ENCODE results near the gene POLG2.

POLG2 gene

DNA sequence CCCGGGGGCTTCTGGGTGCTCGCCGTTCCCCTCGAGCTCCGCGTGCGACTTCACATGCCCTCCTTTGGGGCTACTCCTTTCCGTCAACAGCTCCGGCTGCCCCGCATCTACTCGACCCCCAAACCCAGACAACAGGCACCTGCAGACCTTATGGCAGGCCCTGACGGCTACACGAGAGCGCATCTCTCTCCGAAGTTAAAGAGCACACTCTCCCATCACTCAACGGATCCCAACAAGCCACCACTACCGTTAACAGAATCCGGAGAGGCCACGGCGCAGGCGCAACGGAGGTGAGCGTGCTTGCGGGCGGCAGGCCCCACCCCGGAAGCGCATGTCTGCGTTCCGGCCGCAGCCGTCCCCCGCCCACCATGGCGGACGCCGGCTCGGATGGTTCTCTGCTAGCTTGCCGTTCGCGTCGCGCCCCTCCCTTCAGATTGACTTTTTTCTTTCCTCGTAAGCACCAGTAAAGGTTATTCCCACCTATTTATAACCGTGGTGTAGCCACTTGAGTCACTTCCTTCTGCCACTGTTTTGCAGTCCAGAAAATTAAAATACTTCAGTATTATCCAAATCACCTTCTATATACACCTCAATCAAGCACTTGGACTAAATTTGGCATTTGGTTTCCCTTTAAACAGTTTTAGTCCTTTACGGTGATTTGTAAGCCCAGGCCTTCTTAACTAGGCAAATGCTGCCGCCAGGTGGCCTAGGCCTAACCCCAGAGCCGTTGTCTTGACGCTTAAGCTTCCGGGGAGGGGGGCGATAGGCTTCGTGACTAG is at the start of gene POLG2:
Gene POLG2, minus strand, starts transcription at position 269 of the 779 bp plus-strand sequence. Its CDS starts 86 bp downstream, at position 183.
- Histone ChIP-seq H3K36me3 (ENCODE audit: control insufficient read depth, insufficient read depth, low read length, severe bottlenecking) (peaks cover 51% of the 10 kb centered on the region), H3K9me3 (ENCODE audit: control insufficient read depth, low read length) (no peaks in the 10 kb centered on the region)

DNA sequence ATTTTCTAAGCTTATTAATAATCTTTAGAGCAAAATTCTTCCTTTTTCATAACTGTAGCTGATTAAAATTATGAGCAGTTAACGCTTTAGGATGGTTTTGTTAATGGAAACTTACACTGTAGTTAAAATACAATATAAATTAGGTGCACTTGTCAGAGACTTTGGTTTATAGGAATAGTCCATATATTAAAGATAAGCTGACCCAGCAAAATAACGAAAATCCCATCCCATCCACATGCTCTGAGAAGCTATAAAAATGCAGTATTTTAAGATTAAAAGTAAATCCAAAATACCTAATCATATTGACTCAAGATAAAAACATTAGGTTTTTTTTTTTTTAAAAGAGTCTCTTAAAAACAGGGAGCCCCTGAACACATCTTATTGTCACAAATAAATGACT is 47.9 kb upstream of the POLG2 start:
- Histone ChIP-seq H3K4me1 (ENCODE audit: control insufficient read depth, insufficient read depth, low read length) (no peaks in the 10 kb centered on the region), H3K9me3 (ENCODE audit: control insufficient read depth, low read length) (no peaks in the 10 kb centered on the region), H3K4me3 (ENCODE audit: low read length) (no peak overlapping the region), H3K27me3 (replicated peaks; ENCODE audit: control insufficient read depth, insufficient read depth, low read length) (no peaks in the 10 kb centered on the region), H3K9ac (ENCODE audit: low read length) (no peak overlapping the region), H3K36me3 (ENCODE audit: control insufficient read depth, insufficient read depth, low read length, severe bottlenecking) (peaks cover 57% of the 10 kb centered on the region)
- DNase-seq (ENCODE audit: low read depth): no peak

More for the DNA sequence above, at the start of gene POLG2:
- DNase-seq (ENCODE audit: low read depth): peak; percentile 97
- peak within 1 kb of the TSS; percentile 93 for H3K4me3 ChIP-seq (ENCODE audit: low read length)
- no peaks in the 10 kb centered on the region for H3K27me3 ChIP-seq (replicated peaks; ENCODE audit: control insufficient read depth, insufficient read depth, low read length)
- peaks cover 64% of the 10 kb centered on the region for H3K4me1 ChIP-seq (ENCODE audit: control insufficient read depth, insufficient read depth, low read length)
- peak within 1 kb of the TSS; percentile 93 for H3K9ac ChIP-seq (ENCODE audit: low read length)

DNA sequence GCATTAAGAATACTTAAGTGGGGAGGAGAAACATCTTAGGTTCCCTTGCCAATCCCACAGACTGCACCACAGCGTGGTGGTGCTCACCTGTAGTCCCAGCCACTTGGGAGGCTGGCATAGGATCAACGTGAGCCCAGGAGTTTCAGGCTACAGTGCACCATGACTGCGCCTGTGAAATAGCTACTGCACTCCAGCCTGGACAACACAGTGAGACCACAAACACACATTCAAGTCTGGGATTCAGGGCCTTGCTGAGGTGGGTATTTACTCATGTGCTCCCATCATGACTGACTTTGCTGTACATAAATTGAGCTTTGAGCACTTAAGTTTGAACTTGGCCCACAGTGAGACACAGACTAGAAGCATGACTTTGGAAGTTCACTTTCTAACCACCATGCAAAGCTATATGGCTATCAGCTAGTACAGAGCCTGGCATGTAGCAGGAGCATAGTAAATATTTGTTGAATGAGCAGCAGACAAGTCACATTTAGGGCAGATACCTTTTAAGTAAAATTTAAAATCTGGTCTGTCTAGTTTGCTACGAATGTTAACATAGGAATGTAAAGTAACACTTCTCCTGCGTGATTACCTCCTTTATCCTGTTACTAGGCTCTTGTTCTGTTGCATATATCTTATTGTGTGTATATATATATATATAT is 43.4 kb upstream of the POLG2 start:
- Histone ChIP-seq H3K36me3 (ENCODE audit: control insufficient read depth, insufficient read depth, low read length, severe bottlenecking) (peaks cover 66% of the 10 kb centered on the region), H3K9me3 (ENCODE audit: control insufficient read depth, low read length) (no peaks in the 10 kb centered on the region), H3K27me3 (replicated peaks; ENCODE audit: control insufficient read depth, insufficient read depth, low read length) (no peaks in the 10 kb centered on the region), H3K4me1 (ENCODE audit: control insufficient read depth, insufficient read depth, low read length) (peaks cover 6% of the 10 kb centered on the region), H3K4me3 (ENCODE audit: low read length) (no peak overlapping the region), H3K9ac (ENCODE audit: low read length) (no peak overlapping the region)
- DNase-seq (ENCODE audit: low read depth): no peak

DNA sequence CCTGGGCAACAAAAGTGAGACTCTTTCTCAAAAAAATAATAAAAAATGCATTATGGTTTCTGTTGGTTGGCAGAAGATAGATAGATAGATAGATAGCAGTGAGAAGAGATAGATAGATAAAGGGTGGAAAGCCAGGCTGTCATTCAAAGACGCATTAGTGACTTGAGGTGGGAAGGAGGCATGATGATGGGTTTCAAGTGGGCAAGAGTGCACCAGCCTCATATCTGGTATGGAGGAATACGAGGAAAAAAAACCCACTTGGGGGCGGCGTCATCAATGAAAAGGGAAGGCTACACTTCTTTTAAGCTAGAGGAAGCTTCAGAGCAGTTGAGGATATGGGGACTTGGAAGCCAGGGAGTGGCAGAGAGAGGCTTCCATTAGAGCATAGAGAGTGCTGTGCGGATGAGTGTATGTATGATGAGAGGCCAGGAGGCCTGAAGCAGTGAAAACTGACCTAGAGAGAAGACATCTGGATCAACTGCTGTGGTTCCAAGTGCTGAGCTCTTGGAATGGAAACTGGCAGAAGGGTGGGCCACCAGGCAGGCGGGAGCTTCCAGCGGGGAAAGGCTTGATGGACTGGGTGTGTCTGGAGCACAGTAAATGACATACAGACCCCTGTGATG is 41.8 kb upstream of the POLG2 start:
- no peak overlapping the region for H3K9ac ChIP-seq (ENCODE audit: low read length)
- no peaks in the 10 kb centered on the region for H3K27me3 ChIP-seq (replicated peaks; ENCODE audit: control insufficient read depth, insufficient read depth, low read length)
- H3K4me1 ChIP-seq (ENCODE audit: control insufficient read depth, insufficient read depth, low read length): peaks cover 6% of the 10 kb centered on the region
- H3K9me3 ChIP-seq (ENCODE audit: control insufficient read depth, low read length): no peaks in the 10 kb centered on the region
- DNase-seq (ENCODE audit: low read depth): no peak
- no peak overlapping the region for H3K4me3 ChIP-seq (ENCODE audit: low read length)
- peaks cover 69% of the 10 kb centered on the region for H3K36me3 ChIP-seq (ENCODE audit: control insufficient read depth, insufficient read depth, low read length, severe bottlenecking)

DNA sequence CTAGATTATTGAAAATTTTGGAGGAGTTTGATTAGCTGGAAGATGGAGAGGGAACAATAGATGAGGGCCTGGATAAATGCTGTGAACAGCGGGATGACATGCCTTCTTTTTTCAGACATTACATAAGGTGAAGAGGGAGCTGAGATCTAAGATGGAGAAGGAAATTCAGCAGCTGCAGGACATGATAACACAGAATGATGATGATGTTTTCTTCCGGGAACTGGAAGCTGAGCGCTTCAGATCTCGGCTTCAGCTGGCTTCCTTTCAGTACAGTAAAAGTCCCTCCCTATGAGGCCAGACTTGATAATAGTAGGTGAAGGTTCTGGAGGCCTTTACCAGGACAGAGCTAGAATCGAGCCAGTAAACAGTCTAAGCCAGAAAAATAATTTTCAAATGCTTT is 40.6 kb upstream of the POLG2 start:
- peaks cover 81% of the 10 kb centered on the region for H3K36me3 ChIP-seq (ENCODE audit: control insufficient read depth, insufficient read depth, low read length, severe bottlenecking)
- no peaks in the 10 kb centered on the region for H3K9me3 ChIP-seq (ENCODE audit: control insufficient read depth, low read length)
- peaks cover 6% of the 10 kb centered on the region for H3K4me1 ChIP-seq (ENCODE audit: control insufficient read depth, insufficient read depth, low read length)
- no peaks in the 10 kb centered on the region for H3K27me3 ChIP-seq (replicated peaks; ENCODE audit: control insufficient read depth, insufficient read depth, low read length)
- DNase-seq (ENCODE audit: low read depth): no peak
- no peak overlapping the region for H3K4me3 ChIP-seq (ENCODE audit: low read length)
- H3K9ac ChIP-seq (ENCODE audit: low read length): no peak overlapping the region

DNA sequence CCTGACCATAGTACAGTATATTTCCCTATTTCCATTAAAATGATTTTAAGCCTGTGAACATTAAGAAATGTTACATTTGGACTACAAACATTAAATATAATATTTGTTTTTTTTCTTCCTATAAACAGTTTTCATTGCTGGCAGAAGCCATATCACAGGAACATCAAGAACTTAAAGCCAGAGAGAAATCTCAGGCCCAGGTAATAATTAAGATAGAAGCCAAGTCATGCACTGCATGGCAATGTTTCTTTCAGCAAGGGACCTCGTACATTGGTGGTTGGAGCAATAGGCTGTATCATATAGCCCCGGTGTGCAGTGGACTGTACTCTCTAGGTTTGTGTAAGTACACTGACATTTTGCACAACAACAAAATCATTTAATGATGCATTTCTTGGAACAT is 40.1 kb upstream of the POLG2 start:
- no peak overlapping the region for H3K4me3 ChIP-seq (ENCODE audit: low read length)
- H3K9ac ChIP-seq (ENCODE audit: low read length): no peak overlapping the region
- H3K27me3 ChIP-seq (replicated peaks; ENCODE audit: control insufficient read depth, insufficient read depth, low read length): no peaks in the 10 kb centered on the region
- H3K4me1 ChIP-seq (ENCODE audit: control insufficient read depth, insufficient read depth, low read length): peaks cover 11% of the 10 kb centered on the region
- no peak for DNase-seq (ENCODE audit: low read depth)
- H3K9me3 ChIP-seq (ENCODE audit: control insufficient read depth, low read length): no peaks in the 10 kb centered on the region
- H3K36me3 ChIP-seq (ENCODE audit: control insufficient read depth, insufficient read depth, low read length, severe bottlenecking): peaks cover 83% of the 10 kb centered on the region

DNA sequence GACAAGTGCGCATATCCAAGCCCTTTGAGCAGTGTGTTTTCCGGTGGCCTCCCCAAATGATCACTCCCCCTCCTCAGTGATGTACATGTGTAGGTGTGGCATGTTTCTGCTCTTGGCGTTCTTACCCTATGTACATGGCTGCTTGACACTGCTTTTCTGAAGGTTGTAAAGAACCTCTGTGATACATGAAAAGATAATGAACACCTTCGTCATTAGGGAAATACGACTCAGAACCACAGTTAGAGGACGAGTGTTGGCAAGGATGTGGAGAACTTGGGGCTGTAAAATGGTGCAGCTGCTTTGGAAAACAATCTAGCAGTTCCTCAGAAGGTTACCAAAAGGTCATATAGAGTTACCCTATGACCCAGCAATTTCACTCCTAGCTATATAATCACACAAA is 38.5 kb upstream of the POLG2 start:
- peaks cover 23% of the 10 kb centered on the region for H3K4me1 ChIP-seq (ENCODE audit: control insufficient read depth, insufficient read depth, low read length)
- H3K9me3 ChIP-seq (ENCODE audit: control insufficient read depth, low read length): no peaks in the 10 kb centered on the region
- H3K27me3 ChIP-seq (replicated peaks; ENCODE audit: control insufficient read depth, insufficient read depth, low read length): no peaks in the 10 kb centered on the region
- no peak overlapping the region for H3K9ac ChIP-seq (ENCODE audit: low read length)
- no peak for DNase-seq (ENCODE audit: low read depth)
- H3K4me3 ChIP-seq (ENCODE audit: low read length): no peak overlapping the region
- peaks cover 91% of the 10 kb centered on the region for H3K36me3 ChIP-seq (ENCODE audit: control insufficient read depth, insufficient read depth, low read length, severe bottlenecking)

DNA sequence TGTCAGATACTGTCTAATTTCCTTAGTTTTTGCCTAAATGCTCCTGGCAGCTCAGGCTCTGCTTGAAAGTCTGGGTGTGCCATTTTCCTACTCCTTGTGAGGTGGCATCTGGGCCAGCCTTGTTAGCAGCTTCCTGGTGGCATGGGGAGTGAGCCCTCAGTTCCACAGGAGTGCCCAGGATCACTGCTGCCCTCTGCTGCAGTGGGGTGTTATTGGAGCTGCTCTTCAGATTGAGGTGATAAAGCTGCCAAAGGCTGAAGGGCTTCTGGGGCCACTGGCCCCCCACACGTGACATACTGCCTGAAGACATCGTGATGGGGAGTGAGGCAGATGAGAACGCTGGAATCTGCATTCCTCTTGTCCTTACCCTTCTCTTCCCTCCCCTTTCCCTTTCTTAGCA is 37.3 kb upstream of the POLG2 start:
- DNase-seq (ENCODE audit: low read depth): no peak
- Histone ChIP-seq H3K36me3 (ENCODE audit: control insufficient read depth, insufficient read depth, low read length, severe bottlenecking) (peaks cover 97% of the 10 kb centered on the region), H3K27me3 (replicated peaks; ENCODE audit: control insufficient read depth, insufficient read depth, low read length) (no peaks in the 10 kb centered on the region), H3K4me1 (ENCODE audit: control insufficient read depth, insufficient read depth, low read length) (peaks cover 23% of the 10 kb centered on the region), H3K9ac (ENCODE audit: low read length) (no peak overlapping the region), H3K9me3 (ENCODE audit: control insufficient read depth, low read length) (no peaks in the 10 kb centered on the region), H3K4me3 (ENCODE audit: low read length) (no peak overlapping the region)

DNA sequence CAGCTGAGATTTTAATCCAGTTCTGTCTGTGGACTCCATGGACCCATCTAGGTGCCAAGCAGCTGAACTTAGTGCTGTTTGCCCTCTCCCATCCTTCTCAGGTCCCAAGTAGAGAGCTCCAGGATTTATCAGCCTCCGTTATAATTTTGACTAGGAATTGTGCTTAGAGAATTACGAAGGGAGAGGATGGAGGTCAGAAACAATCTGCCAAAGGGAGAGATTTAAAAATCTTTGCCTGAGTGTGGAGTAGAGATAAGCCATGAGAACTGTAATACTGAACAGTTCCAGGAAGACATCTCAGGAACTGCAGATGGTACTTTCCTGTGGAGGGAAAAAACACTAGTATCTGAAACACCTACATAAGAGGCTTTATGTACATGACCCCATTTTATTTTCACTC is 36.9 kb upstream of the POLG2 start:
- Histone ChIP-seq H3K27me3 (replicated peaks; ENCODE audit: control insufficient read depth, insufficient read depth, low read length) (no peaks in the 10 kb centered on the region), H3K36me3 (ENCODE audit: control insufficient read depth, insufficient read depth, low read length, severe bottlenecking) (peaks cover 97% of the 10 kb centered on the region), H3K4me1 (ENCODE audit: control insufficient read depth, insufficient read depth, low read length) (peaks cover 23% of the 10 kb centered on the region), H3K9ac (ENCODE audit: low read length) (no peak overlapping the region), H3K4me3 (ENCODE audit: low read length) (no peak overlapping the region), H3K9me3 (ENCODE audit: control insufficient read depth, low read length) (no peaks in the 10 kb centered on the region)
- no peak for DNase-seq (ENCODE audit: low read depth)

DNA sequence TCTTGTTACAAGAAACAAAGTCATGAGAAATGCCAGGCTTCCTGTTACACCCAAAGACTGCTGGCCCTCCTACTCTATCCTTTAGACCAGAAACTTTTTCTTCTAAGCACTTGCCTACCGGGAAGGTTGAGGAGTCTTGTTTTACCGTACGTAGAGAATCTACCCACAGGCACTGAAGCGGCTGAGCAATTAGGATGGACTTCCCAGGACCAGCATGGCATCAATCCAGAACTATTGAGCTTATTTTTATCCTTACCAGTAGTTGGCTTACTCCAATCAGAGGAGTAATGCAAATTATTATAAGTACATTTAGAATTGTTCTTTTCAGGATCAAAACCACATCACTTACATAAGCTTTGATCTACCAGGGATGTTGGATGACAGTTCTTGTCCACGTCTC is 35.6 kb upstream of the POLG2 start:
- Histone ChIP-seq H3K27me3 (replicated peaks; ENCODE audit: control insufficient read depth, insufficient read depth, low read length) (no peaks in the 10 kb centered on the region), H3K9me3 (ENCODE audit: control insufficient read depth, low read length) (no peaks in the 10 kb centered on the region), H3K4me3 (ENCODE audit: low read length) (no peak overlapping the region), H3K4me1 (ENCODE audit: control insufficient read depth, insufficient read depth, low read length) (peaks cover 17% of the 10 kb centered on the region), H3K9ac (ENCODE audit: low read length) (no peak overlapping the region), H3K36me3 (ENCODE audit: control insufficient read depth, insufficient read depth, low read length, severe bottlenecking) (peaks cover 98% of the 10 kb centered on the region)
- DNase-seq (ENCODE audit: low read depth): no peak

DNA sequence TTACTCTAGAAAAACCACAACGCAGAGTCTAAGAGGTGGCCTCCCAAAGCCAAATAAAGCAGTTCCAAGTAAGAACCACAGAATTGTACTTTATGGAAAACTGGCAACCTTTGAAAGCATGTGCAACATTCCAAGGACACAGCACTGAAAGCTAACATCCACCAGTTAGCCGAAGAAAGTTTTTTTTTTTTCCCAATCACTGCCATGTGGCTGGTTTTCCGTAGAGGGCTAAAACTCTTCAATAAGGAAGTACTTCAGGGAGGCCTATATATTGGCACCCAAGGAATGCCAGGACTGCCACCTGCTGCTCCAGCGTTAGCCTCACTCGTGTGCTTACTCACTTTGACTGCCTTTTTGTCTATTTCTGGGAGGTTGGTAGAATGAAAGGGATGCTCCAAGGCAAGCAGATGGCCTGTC is 35.1 kb upstream of the POLG2 start:
- H3K9me3 ChIP-seq (ENCODE audit: control insufficient read depth, low read length): no peaks in the 10 kb centered on the region
- H3K4me3 ChIP-seq (ENCODE audit: low read length): no peak overlapping the region
- DNase-seq (ENCODE audit: low read depth): peak; percentile 20
- no peak overlapping the region for H3K9ac ChIP-seq (ENCODE audit: low read length)
- peaks cover 98% of the 10 kb centered on the region for H3K36me3 ChIP-seq (ENCODE audit: control insufficient read depth, insufficient read depth, low read length, severe bottlenecking)
- peaks cover 17% of the 10 kb centered on the region for H3K4me1 ChIP-seq (ENCODE audit: control insufficient read depth, insufficient read depth, low read length)
- no peaks in the 10 kb centered on the region for H3K27me3 ChIP-seq (replicated peaks; ENCODE audit: control insufficient read depth, insufficient read depth, low read length)

Measured in adipocyte (in vitro differentiated cells).